HuH-7.5 (cell line): ENCODE data around the gene FCHO1.

Source experiments
- DNase-seq: peaks from one replicate; pipeline ENCODE4 v3.0.0; 2011; ENCODE audit warnings: low spot score

The FCHO1 gene

GRCh38 chr19:17830567-17831418 is 79.5 kb downstream of the FCHO1 start:
- no peak for DNase-seq

- no peak for DNase-seq
Measured at GRCh38 chr19:17831419-17831888, 80.2 kb downstream of the FCHO1 start.

- DNase-seq = no peak
Measured at GRCh38 chr19:17832443-17833208, 81.3 kb downstream of the FCHO1 start.

- DNase-seq = no peak
Measured at GRCh38 chr19:17834350-17835181, 83.3 kb downstream of the FCHO1 start.

- no peak for DNase-seq
Measured at GRCh38 chr19:17835182-17836006, 84.1 kb downstream of the FCHO1 start.

- no peak for DNase-seq
Measured at GRCh38 chr19:17836530-17836929, 85.3 kb downstream of the FCHO1 start.

GRCh38 chr19:17837972-17838371 is 86.7 kb downstream of the FCHO1 start:
- DNase-seq = no peak
